Large intestine (tissue), 3 donors: ENCODE results near the gene TNNT3. TPM values are rescaled to one million over a fixed set of nuclear protein-coding genes. Genes with fewer than 3 reads are reported as not detected.

Experiments
- DNase-seq, 2 donors: peaks; one replicate each; pipeline versions ENCODE4 v3.0.0 to v3.0.0-alpha.2; 2013
- H3K27ac ChIP-seq: one replicate; pipeline ENCODE4 v1.5.1; 2013; ENCODE audit warnings: low read length
- H3K27me3 ChIP-seq: 2 replicates; pipeline ENCODE4 v1.6.1; 2013; ENCODE audit warnings: low read length; ENCODE audit not compliant: control insufficient read depth, insufficient read depth
- H3K36me3 ChIP-seq: 2 replicates; pipeline ENCODE4 v1.6.1; 2013; ENCODE audit warnings: low read length; ENCODE audit not compliant: control insufficient read depth, insufficient read depth
- H3K4me1 ChIP-seq: one replicate; pipeline ENCODE4 v1.6.1; 2013; ENCODE audit warnings: low read length; ENCODE audit not compliant: control insufficient read depth, insufficient read depth
- H3K4me3 ChIP-seq: one replicate; pipeline ENCODE4 v1.5.1; 2013; ENCODE audit warnings: low read length
- H3K9me3 ChIP-seq: one replicate; pipeline ENCODE4 v1.6.1; 2013; ENCODE audit warnings: mild to moderate bottlenecking, low read depth, low read length, moderate library complexity; ENCODE audit not compliant: control insufficient read depth
- WGBS: methylation state at CpG from one replicate; pipeline ENCODE4 v1.1.5; 2013; ENCODE audit warnings: low lambda C conversion rate; ENCODE audit not compliant: insufficient coverage; 5-methylcytosine and 5-hydroxymethylcytosine counted together
- polyA plus RNA-seq: library from polyadenylated mRNA; unstranded; fragments of 120-200 nt; gene quantifications from one replicate; pipeline ENCODE4 v1.2.1, GENCODE V29; 2013

The TNNT3 gene
- polyA plus RNA-seq, 1 donor, result 11.9 TPM

- Histone ChIP-seq H3K4me3 (no peak overlapping the region), H3K9me3 (no peaks in the 10 kb centered on the region), H3K27me3 (no peaks in the 10 kb centered on the region), H3K4me1 (no peaks in the 10 kb centered on the region), H3K27ac (no peak overlapping the region), H3K36me3 (no peaks in the 10 kb centered on the region)
- no CpG with 5 or more reads among the region's 34 CpGs for whole genome bisulfite sequencing
- DNase-seq, result no peak
These were observed 28.4 kb upstream of the TNNT3 start for GRCh38 chr11:1890856-1891830.

DNA sequence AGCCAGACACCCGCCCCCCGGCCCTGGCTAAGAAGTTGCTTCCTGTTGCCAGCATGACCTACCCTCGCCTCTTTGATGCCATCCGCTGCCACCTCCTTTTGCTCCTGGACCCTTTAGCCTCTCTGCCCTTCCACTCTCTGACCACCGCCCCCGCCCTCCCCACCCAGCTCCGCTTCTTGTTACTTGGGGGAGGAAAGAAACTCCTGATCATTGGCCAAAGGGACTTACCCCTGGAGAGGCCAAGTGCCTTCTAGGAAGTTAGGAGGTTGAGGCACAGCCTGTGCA lies 27.7 kb upstream of the TNNT3 start, which contains the start of gene PRR33:
PRR33 (minus strand) TSS at position 65 of the 285 bp plus-strand sequence. CDS start 1,311 bp downstream, outside the sequence.
- Histone ChIP-seq H3K9me3 (no peaks in the 10 kb centered on the region), H3K4me3 (no peak within 1 kb of the TSS), H3K27ac (no peak within 1 kb of the TSS), H3K36me3 (no peaks in the 10 kb centered on the region), H3K4me1 (no peaks in the 10 kb centered on the region), H3K27me3 (no peaks in the 10 kb centered on the region)
- no CpG with 5 or more reads among the region's 7 CpGs for WGBS
- no peak for DNase-seq

DNA sequence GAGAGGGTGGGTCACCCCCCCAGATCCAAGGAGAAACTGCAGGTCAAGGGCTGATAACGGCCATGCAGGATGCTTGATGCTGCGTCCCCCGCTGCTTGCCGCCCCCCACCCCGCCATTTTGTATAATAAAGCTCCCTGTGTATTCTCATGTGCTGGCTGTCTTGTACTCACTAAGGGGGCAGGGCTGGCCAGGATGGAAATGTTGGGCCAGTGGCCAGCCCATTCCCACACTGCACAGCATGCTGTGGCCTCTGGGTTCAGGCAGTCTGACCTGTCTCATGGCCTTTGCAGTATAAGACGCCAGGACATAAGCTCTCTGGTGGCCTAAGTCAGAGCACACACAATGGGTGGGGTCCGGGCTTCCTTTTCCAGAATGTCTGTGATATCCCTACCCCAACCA lies 27.4 kb upstream of the TNNT3 start:
- no CpG with 5 or more reads among the region's 7 CpGs for WGBS
- DNase-seq, result no peak
- H3K4me1 ChIP-seq, result no peaks in the 10 kb centered on the region
- H3K27ac ChIP-seq, result no peak overlapping the region
- H3K27me3 ChIP-seq, result no peaks in the 10 kb centered on the region
- no peaks in the 10 kb centered on the region for H3K9me3 ChIP-seq
- H3K4me3 ChIP-seq, result no peak overlapping the region
- no peaks in the 10 kb centered on the region for H3K36me3 ChIP-seq

GRCh38 chr11:1892558-1892957 lies 26.9 kb upstream of the TNNT3 start:
- H3K27ac ChIP-seq, result no peak overlapping the region
- H3K27me3 ChIP-seq, result no peaks in the 10 kb centered on the region
- H3K9me3 ChIP-seq, result no peaks in the 10 kb centered on the region
- no peaks in the 10 kb centered on the region for H3K36me3 ChIP-seq
- 60% methylated on average over 4 of the region's 5 CpGs for WGBS
- no peak for DNase-seq
- H3K4me3 ChIP-seq, result no peak overlapping the region
- H3K4me1 ChIP-seq, result no peaks in the 10 kb centered on the region

GRCh38 chr11:1893581-1894359 lies 25.7 kb upstream of the TNNT3 start:
- H3K4me3 ChIP-seq, result no peak overlapping the region
- H3K27ac ChIP-seq, result no peak overlapping the region
- no peak for DNase-seq
- WGBS, result 96% methylated on average over 2 of the region's 5 CpGs
- no peaks in the 10 kb centered on the region for H3K36me3 ChIP-seq
- peaks cover under 1% of the 10 kb centered on the region for H3K4me1 ChIP-seq
- H3K27me3 ChIP-seq, result no peaks in the 10 kb centered on the region
- H3K9me3 ChIP-seq, result no peaks in the 10 kb centered on the region

DNA sequence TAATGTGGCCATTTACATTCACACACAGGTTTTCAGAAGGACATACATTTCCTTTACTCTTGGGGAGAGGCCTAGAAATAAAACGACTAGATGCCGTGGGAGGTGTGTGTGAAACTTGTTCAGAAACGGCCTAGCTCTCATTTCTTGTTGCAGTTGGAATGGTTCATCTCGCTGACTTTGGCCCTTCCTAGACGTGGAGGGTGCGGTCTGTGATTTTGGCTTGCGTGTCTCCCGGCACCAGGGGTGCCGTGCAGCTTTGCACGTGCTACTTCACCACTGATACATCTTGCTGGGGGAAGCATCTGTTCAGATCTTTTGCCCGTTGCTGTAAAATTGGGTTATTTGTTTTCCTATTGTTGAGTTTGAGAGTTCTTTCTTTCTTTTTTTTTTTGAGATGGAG lies 24.7 kb upstream of the TNNT3 start:
- Histone ChIP-seq H3K27ac (no peak overlapping the region), H3K9me3 (no peaks in the 10 kb centered on the region), H3K4me1 (peaks cover 6% of the 10 kb centered on the region), H3K27me3 (no peaks in the 10 kb centered on the region), H3K36me3 (no peaks in the 10 kb centered on the region), H3K4me3 (no peak overlapping the region)
- DNase-seq, result no peak
- 80% methylated on average over 1 of the region's 11 CpGs for WGBS

DNA sequence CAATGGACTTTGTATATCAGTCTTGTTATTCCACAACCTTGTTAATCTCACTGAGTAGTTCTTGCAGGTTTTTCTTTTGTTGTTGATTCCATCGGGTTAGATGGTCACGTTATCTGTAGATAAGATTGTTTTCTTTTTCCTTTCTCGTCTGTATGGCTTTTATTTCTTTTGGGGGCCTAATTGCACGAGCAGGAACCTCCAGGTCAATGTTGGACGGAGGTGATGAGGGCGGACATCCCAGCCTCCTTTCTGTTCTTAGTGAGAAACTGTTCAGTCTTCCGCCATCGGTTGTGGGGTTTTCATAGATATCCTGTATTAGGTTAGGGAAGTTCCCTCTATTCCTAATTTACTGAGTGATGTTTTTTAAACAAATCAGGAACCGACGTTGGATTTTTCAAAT lies 23.0 kb upstream of the TNNT3 start:
- Histone ChIP-seq H3K27ac (no peak overlapping the region), H3K4me1 (peaks cover 6% of the 10 kb centered on the region), H3K36me3 (no peaks in the 10 kb centered on the region), H3K4me3 (no peak overlapping the region), H3K9me3 (no peaks in the 10 kb centered on the region), H3K27me3 (no peaks in the 10 kb centered on the region)
- WGBS, result 42% methylated on average over 5 of the region's 10 CpGs
- DNase-seq, result no peak

- no peaks in the 10 kb centered on the region for H3K9me3 ChIP-seq
- DNase-seq, result no peak
- no peaks in the 10 kb centered on the region for H3K27me3 ChIP-seq
- no peak overlapping the region for H3K4me3 ChIP-seq
- H3K4me1 ChIP-seq, result peaks cover 6% of the 10 kb centered on the region
- H3K36me3 ChIP-seq, result no peaks in the 10 kb centered on the region
- no peak overlapping the region for H3K27ac ChIP-seq
- 78% methylated on average over 3 of the region's 12 CpGs for WGBS
These were observed 22.6 kb upstream of the TNNT3 start for GRCh38 chr11:1896923-1897322.

- Histone ChIP-seq H3K9me3 (no peaks in the 10 kb centered on the region), H3K27ac (no peak overlapping the region), H3K36me3 (no peaks in the 10 kb centered on the region), H3K4me1 (peaks cover 6% of the 10 kb centered on the region), H3K27me3 (no peaks in the 10 kb centered on the region), H3K4me3 (no peak overlapping the region)
- peak in 1 of 2 donors; percentile 60 for DNase-seq
- 67% methylated on average over 1 of the region's 4 CpGs for WGBS
These were observed 20.4 kb upstream of the TNNT3 start for GRCh38 chr11:1899090-1899489.

DNA sequence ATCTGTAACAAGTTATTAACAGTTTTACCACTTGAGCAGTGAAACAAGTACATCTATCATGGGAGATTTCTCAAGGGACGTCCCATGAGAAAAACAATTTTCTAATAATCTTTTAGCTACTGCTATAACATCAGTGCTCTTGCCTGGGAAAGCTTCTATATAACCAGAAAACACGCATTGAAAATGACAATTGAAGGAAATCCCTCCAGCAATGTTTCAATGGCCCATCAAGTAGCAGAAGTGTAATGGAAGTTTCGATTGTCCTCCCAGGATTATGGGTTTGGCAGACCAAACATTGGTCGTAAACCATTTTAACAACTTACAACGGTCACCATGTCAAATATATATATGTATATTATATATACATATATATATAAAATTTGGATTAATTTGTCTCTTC lies 19.8 kb upstream of the TNNT3 start:
- 100% methylated on average over 1 of the region's 5 CpGs for WGBS
- no peak for DNase-seq
- Histone ChIP-seq H3K36me3 (no peaks in the 10 kb centered on the region), H3K27me3 (no peaks in the 10 kb centered on the region), H3K9me3 (no peaks in the 10 kb centered on the region), H3K4me1 (peaks cover 6% of the 10 kb centered on the region), H3K27ac (no peak overlapping the region), H3K4me3 (no peak overlapping the region)
